HEK293T (cell line): ENCODE data around the gene PAPLN.

ENCODE experiments used
- CTBP1 ChIP-seq: fragments of 450-650 bp; IDR thresholded peaks from 2 replicates; pipeline ENCODE4 v1.6.1; 2016; ENCODE audit warnings: borderline replicate concordance
- ELF4 ChIP-seq: fragments of 450-650 bp; IDR thresholded peaks from 2 replicates; pipeline ENCODE4 v1.6.1; 2017; ENCODE audit warnings: antibody characterized with exemption
- FOXA1 ChIP-seq: fragments of 450-650 bp; IDR thresholded peaks from 2 replicates; pipeline ENCODE4 v1.6.1; 2016; ENCODE audit warnings: mild to moderate bottlenecking
- FOXK2 ChIP-seq: fragments of 450-650 bp; IDR thresholded peaks from 2 replicates; pipeline ENCODE4 v1.6.1; 2016; ENCODE audit warnings: mild to moderate bottlenecking
- FOXM1 ChIP-seq: fragments of 450-650 bp; IDR thresholded peaks from 2 replicates; pipeline ENCODE4 v1.6.1; 2017; ENCODE audit warnings: mild to moderate bottlenecking, borderline replicate concordance
- NFRKB ChIP-seq: fragments of 450-650 bp; IDR thresholded peaks from 2 replicates; pipeline ENCODE4 v1.6.1; 2016; ENCODE audit warnings: mild to moderate bottlenecking, moderate library complexity
- SP1 ChIP-seq: fragments of 450-650 bp; IDR thresholded peaks from 2 replicates; pipeline ENCODE4 v1.6.1; 2017
- TARDBP ChIP-seq: fragments of 450-650 bp; IDR thresholded peaks from 2 replicates; pipeline ENCODE4 v1.6.1; 2016

GRCh38 chr14:73255005-73255400 is 17.7 kb downstream of the PAPLN start:
- no peak for TF ChIP-seq SP1
- no peak for TF ChIP-seq FOXK2
- no peak for TF ChIP-seq FOXA1
- no peak for TF ChIP-seq ELF4
- no peak for TF ChIP-seq FOXM1
- no peak for TF ChIP-seq NFRKB
- no peak for TF ChIP-seq TARDBP
- TF ChIP-seq CTBP1: no peak
